RPMI7951 (cell line): Measurements from ENCODE around the gene RRP12. TPM values are rescaled to one million over a fixed set of nuclear protein-coding genes. Genes with fewer than 3 reads are reported as not detected.

Source experiments
- DNase-seq: peaks from one replicate; pipeline ENCODE4 v3.0.0-alpha.2; 2012; ENCODE audit warnings: low read depth
- total RNA-seq: library from RNA; depleted of rRNA; stranded (reverse); fragments of >200 nt; shearing (Covaris generic); gene quantifications from 2 replicates; pipeline ENCODE4 v1.2.3, GENCODE V29; 2014

RRP12 gene
- total RNA-seq, 1 experiment from 2014 or later = 15.4 TPM

DNA sequence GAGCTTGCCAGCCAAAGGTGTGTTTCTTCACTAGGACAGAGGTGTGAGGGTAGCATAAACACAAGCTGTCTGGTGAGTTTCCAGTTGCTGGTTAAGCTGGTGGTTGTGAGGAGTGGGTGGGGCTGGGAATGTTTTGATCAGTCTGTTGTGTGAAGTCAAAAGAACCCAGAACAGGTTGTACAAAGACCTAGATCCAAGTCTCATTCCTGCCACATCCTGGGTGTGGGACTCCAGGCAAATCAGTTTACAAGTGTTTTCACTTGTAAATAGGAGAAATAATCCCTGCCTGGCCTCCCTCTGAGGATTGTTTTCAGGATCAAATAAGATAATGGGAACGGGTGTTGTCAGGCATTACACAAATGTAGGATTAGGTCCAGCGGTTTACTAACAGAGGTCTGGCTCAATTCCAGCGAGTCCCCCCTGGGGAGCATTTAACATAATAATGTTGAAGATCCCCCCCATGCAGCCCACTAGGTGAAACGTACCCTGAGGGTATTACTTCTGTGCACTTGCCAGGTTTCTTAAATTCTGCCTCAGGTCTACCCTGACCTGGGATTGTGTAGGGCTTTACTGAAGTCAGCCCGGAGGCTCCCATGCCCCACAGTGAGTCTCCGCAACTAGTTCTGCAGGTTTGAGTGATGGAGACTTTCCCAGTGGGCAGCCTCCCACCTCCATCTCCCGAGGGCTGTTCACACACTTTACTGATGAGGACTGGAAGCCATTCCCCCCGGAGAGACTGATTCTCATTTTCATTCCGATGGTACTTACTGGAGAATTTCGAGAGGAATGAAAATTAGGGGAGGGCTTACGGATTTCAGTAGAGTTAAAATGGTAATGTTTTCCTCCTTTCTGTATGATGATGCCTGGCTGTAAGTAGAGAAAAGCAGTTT lies 64.0 kb downstream of the RRP12 start:
- no peak for DNase-seq

DNA sequence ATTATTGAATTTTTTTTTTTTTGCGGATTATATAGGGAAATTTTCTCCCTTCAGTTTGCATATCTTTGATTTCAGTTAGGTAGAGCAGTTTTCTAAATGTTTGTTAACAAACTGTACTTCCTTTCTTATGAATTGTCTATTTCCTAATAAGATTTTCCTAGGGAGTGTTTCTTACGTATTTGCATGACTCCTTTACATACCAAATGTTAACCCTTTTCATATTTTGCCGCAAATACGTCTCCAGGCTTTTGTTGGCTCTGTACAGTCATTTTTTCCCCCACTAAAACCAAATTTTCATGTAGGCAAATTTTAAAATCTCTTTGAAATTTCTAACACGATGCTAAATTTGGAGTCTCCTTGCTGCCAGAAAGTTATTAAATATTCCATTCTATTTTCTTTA lies 64.7 kb downstream of the RRP12 start:
- DNase-seq = no peak

DNA sequence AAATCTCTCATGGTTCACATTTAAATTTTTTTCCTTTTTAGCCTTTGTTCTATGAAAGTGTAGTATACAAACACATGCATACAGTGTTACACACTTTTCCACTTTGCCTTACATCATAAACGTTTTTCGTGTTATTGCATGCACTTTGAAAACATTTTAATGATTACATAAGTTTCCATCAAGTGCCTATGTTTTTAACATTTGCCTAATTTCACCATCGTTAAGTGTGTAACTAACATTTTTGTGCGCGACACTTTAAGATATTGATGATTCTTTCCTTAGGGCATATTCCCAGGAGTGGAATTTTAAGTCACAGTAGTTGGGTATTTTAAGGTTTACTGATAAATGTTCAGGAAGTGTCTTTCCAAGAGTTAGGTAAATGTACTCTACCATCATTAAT lies 65.1 kb downstream of the RRP12 start:
- DNase-seq = no peak

DNA sequence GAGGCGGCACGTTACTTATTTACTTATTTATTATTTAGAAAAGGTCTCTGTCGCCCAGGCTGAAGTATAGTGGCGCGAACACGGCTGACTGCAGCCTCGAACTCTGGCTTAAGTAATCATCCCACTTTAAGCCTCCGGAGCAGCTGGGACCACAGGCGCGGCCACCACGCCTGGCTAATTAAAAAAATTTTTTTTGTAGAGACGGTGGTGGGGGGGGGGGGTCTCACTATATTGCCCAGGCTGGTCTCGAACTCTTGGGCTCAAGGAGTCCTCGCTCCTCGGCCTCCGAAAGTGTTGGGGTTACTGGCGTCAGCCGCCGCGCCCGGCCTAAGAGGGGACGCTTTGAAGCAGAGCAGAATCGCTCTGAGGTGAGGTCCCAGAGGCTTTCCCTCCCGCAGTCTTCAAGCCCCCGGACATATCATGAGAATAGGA lies 65.9 kb downstream of the RRP12 start:
- no peak for DNase-seq

DNA sequence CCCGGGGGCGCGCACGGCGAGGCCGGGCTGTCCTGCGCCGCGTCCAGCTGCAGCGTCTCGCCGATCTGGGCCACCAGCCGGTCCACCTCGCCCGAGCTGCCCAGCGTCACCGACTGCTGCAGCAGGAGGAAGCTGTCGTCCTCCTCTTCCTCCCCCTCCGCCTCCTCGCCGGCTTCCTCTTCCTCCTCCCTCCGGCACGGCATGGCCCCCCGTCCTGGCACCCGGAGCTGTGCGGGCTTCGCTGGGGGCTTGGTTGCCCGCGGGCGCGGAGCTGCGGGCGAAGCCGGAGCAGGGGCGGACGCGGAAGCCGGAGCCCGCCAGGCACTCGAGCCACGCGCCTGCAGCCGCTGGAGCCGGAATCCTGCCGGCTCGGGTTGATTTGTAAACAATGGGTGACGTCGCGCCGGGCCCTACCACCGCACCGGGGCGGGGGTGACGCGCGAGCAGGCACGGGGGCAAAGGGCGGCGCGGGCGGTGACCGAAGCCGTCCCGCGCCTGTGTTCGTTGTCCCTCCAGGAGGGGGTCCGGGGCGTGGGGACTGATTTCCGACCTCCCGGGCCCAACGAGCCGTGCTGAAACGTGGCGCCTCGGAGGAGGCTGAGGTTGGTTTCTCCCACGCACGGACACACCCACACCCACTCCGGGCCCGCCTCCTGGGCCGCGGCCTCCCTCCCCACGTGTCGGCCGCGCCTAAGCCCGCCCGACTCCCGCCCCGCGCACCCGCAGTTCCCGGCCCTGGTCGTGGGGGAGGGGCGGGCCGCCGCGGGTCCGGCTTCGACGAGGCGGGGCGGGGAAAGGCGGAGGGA lies 66.6 kb downstream of the RRP12 start, which contains the start of gene FRAT2:
TSS of gene FRAT2 (minus strand) at position 360 of the 806 bp plus-strand sequence. CDS start at position 203, 157 bp downstream.
- DNase-seq = peak; percentile 87

DNA sequence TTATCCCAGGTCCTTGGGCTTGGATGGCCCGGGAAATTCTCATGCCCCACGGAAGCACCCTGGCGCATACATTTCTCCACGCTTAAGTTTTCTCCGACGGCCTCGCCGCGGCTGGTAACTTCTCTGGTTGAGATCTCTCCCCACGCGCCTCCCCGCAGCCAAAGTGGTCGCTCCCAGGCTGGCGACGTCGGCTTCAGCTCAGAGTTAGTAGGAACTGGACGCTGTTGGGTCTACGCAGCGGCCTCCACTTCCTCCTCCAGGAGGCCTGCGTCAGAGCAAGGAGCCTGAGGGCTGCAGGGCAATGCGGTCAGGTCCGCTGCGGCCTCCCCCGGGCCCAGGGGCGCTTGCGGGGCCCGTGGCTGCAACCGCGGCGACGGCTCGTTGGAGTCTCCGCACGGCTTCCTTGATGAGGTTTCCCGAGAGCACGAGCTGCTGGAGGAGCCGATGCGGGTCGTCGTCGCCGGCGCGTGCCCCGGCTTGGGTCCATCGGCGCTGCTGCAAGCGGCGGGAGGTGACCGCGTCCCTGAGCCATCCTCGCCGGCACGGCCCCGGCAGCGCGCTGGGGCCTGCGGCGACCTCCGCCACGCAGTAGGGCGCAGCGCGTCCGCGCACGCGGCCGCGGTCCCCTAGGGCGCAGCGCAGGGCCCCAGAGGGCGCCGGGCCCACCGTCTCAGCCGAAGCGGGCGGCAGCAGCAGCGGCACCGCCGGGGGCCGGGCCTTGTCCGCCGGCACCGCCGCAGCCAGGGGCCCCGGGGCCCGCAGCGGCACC lies 67.4 kb downstream of the RRP12 start:
- peak; percentile 63 for DNase-seq

DNA sequence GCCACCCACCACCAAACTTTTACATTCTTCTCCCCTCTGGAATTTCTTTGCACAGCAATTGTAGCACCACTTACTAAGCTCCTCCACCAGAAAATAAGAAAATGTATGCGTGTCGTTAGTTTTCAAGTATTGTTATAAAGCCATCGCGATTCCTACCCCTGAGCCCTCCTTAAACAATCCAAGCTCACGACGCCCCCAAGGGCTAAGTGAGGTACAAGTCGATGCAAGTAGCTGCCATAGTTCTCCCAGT lies 67.9 kb downstream of the RRP12 start:
- DNase-seq = peak; percentile 41

DNA sequence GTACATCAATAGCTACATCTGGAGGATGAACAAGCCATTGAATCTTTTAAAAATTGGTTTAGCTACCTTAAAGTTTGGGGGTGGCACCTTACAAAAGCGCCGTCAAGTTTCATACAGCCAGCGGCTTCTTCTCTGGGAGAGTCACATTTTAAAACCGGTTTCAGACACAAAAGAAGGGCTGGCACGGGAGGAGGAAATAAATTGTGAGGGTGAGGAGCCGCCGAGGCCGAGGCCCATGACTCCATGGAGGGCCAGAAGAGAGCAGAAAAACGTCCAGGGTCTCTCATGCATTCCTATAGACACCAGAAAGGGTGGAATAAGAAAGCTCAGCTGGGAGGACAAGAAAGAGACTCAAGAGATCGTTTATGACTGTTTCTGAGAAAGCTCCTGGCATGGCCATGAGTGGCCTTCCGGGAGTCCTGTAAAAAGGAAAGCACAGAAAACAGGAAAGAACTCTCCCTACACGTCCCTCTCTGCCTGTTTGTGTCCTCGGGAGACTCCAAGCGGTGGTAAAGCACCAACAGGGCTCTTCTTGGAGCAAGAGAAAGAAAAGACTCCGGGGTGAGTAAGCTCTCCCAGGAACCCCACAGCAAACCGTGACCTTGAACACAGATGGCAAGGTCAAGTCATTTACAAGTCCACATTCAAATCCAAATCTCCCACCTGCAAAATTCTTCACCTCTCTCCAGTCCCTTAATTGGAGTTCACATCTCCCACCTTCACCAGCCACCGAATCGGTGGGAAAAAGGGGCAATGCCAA lies 68.4 kb downstream of the RRP12 start:
- DNase-seq = peak; percentile 80

DNA sequence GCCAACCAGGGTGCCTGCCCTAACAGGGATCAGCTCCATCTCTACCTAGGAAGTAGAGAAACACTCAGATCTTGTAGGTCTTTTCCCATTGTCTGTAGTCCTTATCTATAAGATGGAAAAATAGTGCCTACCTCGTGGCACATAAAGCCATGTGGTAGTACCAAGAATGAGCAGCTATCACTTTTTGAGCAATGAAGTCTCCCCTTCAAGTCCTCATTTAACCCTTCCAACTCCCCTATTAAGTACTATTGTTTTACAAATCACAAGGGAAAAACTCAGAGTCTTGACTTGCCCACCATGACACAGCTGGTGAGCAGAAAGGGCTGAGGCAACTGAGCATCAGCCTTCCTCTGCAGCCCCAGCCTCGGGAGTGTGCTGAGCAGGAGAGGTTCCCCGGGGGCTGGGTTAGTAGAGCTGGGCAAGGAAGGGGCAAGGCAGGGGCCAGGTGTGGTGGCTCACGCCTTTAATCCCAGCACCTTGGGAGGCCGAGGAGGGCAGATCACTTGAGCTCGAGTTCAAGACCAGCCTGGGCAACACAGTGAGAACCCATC lies 69.9 kb downstream of the RRP12 start:
- no peak for DNase-seq

DNA sequence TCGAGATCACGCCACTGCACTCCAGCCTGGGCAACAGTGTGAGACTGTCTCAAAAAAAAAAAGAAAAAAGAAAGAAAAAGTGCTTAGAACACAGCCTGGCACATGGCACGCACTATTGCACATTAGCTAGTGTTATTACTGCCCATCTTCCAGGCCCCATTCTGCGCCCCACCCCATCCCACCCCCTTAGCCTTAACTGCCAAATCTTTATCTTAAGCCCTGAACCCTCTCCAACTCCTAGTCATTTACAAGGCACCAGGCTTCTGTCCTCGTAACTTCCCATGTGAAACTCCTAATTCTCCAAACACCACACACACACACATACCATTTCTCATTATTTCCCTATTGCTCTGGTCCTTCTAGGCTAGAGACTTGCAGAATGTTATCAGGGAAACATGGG lies 71.4 kb downstream of the RRP12 start:
- DNase-seq = no peak

DNA sequence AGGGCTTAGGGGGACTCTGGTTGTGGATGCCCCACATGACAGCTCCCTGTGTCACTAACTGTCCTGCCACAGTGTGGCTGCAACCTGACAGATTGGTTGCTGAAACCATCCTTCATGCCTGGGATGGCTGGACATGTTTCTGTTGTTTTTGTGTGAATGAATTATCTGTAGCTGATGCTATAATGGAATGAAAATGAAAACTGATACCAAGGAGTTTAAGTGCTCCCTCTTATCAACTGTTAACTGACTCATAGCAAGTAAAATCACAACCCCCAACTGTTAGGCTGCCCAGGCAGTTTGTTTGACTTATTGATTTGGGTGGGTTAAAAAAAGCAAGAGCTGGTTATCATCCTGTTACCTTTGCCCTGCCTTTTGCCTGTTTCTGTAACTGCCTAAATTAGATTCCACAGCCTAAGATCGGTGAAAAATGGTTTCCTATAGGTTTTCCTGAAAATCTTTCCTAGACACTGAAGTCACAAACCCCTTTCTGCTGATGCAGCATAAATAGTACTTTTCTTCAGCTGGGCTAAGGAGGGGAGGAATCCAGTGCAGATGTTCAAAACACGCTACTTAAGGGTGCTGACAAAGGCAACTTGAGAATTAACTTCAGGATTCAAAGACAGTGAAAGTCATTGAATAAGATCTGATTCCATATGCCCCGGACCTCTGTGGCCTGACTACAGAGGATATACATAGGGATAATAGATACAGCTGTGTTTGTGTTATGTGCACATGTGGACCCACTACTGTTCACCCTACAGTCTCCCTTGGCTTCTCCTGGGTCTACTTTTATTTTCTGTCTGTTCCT lies 72.3 kb downstream of the RRP12 start:
- DNase-seq = no peak

DNA sequence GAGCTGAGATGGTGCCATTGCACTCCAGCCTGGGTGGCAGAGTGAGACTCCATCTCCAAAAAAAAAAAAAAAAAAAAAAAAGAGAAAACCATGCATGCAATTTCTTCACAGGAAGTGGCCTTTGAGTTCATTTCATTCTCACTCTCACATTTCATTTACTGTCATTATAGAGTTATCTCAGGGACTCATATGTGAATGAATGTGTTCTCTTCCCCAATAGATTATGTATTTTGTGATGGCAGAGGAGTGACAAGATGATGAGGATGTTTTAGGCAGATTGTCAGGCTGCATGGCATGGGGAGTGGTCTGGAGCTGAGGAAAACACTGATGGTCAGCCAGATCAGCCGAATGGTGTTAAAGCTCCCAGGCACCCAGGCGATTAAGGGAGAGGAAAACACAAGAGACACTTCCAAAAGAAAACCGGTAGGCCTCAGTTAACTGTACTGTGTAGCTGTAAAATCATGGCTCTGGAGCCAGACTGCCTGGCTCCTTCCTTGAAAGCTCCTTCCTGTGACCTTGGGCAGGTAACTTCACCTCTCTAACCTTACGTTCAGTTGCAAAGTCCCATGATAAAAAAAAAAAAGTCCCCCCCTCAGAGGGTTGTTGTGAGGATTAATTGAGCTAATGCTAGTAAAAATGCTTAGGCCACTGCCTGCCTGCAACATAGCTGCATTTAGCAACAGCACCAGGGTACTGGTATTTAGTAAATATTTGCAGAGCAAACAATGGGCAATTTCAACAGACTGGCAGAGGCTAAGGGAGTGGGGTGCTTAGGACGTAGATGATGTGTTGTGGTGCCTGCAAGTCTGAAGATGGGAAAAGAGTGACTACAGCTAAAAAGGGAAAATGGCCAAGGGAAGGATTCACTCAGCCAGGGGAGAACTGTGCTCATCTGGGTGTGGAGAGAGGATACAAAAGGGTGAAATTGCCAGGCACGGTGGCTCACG lies 73.5 kb downstream of the RRP12 start:
- no peak for DNase-seq

DNA sequence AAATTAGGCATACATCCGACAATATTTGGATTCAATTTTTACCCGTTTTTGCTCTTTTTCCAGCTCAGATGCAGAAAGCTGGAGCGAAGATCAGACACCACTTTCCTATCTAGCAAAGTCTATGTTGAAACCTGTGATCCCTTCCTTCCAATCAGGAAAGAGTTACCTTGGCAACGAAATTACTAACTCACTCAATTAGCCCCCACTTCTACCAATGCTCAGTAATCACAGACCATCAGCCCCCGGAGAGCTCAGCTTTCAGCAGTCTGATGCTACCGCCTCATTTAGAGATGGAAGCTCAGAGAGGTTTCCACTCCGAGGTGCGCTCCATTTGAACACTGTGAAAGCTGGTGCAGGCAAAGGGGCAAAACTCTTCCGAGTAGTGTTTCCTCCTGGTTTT lies 75.4 kb downstream of the RRP12 start:
- DNase-seq = no peak

DNA sequence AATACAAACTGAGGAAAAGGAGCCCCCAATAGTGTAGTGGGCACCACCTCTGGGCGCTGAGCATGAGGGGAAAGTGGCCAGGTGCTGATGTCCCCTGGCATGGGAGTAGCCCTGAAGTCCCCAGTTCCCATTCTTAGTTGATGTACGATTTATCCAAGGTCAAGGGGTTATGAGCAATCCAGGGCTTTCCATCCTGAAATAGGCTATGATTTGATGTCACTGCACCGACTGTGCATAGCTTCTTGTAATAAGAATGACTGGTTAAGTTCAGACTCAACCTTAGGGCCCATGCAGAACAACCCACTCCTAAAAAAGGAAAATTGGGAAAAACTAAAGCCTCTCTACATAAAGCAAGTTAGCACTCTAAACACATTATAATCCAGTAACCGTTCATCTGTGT lies 77.6 kb downstream of the RRP12 start:
- no peak for DNase-seq

DNA sequence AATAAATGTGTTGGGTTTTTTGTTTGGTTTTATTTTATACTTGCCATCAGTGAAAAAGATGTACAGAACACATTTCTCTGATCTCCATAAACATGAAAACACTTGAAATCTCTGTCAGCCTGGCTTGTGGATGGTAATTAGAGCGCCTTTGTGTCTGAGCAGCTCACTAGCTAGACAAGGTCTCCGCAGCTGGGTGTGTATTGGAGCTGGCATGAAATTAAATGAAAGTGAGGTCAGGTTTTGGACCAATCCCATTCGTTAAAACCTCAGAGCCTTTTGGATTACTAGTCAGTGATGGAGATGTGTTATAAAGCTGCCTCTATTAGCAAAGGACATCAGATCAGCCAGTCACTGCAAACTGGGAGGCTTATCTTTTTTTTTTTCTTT lies 79.3 kb downstream of the RRP12 start:
- DNase-seq = no peak

DNA sequence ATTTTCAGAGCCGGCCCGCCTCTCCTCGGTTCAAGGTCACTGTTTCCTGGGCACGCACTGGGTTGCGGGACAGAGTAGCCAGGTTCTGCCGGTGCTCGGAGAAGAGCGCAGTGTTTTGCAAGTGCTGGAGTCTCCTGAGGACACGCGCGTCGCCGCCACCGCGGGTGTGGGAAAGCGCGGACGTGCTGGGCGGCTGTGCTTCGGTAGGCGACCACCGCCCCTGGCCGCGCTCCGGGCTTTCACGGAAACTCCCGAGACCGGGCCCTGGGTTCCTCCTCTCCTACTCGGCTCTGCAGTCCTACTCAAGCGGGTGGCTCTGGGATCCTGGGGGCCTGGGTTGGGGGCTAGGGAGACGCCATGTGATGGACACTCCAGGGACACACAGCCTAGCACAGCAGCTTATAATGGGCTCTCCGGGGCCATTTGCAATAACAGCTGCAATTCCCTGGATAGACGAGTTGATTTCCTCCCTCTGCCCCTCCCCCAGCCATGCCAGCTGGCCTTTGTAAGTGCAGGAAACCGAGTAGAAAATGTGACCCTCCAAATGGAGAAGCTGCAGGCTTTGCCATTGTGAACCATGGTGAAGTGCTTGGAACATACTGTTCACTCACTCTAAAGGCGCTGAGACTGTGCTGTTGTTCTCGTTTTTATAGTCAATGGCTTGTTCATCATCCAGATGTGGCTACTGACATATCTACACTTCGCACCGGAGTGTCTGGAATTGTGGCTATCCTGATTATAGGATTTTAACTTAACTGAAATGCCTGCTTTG lies 79.9 kb downstream of the RRP12 start:
- no peak for DNase-seq

DNA sequence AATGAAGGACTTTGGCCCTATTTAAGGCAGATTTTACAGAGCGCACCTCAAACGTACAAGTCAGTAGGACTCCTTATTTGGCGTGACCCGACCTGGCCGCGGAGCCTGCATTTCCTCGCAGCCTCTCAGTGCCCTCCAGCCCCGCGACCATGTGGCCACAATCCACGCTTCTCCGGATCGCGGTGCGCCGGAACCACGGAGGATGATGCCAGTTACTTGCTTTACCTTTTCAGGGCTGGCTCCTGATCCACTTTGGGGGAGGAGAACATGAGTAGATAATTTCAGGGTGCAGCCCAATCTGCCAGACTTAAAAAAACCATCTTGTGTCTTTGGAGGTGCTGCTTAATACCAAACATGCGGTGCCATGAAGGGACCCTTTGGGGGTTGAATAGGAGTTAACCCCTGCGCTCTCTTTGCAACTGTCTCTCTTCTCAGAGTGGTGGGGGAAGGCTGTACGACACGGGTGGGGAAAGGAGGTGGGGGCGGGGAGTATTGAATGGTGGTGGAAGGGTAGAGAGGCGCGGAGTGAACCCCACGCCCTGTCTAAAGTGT lies 80.6 kb downstream of the RRP12 start:
- no peak for DNase-seq
